CD4-positive, alpha-beta T cell treated with Interleukin-15 for 4 hours (primary cell): ENCODE data around the gene MAN1A2.
"Not testable (repeated sequence)": the region's sequence is repeated elsewhere in the genome, so short reads cannot be mapped to it uniquely, and the experiment has no call there.

Experiments used
- DNase-seq: peaks from one replicate; pipeline ENCODE4 v3.0.0-alpha.2; 2020; ENCODE audit warnings: low spot score

Gene MAN1A2

DNA sequence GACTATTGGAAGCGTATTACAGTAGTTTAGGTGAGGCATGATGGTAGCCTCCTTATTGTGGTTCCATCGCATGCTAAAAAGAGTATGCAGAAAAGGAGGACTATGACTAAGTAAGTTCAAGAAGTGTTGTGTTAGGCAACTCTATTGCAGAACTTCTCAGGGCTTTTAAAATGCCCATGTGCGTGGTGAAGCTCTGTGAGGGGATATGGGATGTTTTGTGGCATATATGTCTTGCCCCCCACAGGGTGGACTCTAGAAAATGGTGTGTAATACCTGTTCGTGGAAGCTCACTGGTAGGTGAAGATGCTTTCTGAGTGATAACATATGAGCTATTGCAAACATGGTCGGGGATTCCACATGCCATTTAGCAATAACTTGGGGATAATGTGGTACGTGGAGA, 31.7 kb downstream of the MAN1A2 start:
- DNase-seq = no peak

DNA sequence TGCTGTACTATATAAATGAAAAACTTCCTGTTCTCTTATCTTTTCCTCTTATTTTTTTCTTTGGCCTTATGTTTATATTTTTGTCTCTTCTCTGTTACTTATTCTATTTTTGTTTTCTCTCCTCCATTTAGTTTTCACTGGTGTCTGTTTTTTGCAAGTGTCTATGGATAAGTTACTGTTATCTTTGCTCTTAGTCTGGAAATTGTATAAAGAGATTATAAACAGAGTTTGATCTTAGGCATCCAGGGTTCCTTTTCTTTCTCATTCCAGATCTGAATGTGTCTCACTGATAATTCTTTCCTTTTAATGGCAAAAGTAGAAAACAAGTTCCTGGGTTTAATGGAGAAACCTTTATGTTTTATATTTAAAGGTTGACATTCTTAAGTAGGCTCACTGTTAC, 34.5 kb downstream of the MAN1A2 start:
- DNase-seq = no peak

DNA sequence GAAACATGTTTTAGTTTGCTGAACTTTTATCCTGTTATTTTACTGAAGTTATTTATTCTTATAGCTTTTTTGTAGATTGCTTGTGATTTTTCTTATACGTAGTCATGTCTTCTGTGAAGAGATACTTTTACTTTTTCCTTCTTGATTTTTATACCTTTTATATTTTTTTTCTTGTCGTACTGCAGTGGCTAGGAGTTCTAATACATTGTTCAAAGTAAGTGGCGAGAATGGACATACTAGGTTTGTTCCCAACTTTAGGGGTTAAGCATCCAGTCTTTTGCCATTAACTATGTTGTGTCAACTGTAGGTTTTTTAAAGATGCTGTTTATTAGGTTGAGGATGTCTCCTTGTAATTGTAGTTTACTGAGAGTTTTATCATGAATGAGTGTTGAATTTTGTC, 36.3 kb downstream of the MAN1A2 start:
- DNase-seq = no peak

DNA sequence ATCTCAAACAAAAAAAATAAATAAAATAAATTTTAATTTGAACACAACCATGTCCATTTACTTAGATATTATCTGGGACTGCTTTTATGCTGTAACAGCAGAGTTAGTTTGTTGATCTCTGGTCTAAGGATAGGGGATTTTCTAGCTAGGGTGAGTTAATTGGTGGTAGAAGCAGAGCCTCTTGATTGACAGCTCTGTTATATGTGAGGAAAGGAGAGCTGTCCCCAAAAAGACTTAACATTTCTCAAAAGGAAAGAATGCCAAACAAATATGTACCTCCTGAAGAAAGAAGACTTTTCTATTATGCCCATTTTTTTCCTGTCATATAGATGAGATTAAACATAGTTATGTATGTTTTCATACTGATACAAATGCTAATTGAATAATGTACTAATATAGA, 37.8 kb downstream of the MAN1A2 start:
- no peak for DNase-seq

DNA sequence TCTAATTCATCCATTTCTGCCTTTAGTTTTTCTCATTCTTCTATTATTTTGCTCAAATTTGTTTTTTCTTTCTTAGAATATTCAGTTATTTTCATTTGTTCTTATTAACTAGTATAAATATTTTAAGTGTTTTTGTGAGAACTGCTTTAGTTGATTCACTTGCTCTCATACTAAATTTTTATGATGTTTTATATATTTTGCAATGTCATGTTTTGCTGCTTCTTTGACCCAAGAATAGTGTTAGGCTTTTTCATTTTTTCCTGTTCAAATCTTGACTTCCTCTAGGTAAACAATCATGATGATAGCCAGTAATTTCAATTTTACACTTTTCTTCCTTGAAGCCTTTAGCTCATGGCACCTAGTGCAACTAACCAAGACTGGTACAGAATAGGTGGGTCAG, 45.2 kb downstream of the MAN1A2 start:
- DNase-seq = no peak

DNA sequence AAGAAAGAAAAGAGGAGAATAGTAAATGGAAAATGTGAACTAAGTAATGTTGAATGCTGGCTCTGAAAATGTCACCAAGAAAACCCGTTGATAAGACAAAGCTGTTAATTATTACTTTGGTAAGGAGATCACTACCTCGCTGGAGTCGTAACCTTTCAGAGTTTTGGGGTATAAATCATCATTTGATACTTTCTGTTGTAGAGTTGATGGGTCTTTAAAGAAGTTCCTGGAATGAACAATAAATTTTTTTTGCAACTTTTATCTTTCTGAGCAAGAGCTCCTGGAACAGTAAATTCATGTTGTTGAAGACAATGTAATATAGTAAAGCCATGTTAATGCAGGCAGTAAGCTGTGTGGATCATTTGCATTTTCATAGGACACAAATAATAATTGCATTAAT, 46.2 kb downstream of the MAN1A2 start:
- no peak for DNase-seq

DNA sequence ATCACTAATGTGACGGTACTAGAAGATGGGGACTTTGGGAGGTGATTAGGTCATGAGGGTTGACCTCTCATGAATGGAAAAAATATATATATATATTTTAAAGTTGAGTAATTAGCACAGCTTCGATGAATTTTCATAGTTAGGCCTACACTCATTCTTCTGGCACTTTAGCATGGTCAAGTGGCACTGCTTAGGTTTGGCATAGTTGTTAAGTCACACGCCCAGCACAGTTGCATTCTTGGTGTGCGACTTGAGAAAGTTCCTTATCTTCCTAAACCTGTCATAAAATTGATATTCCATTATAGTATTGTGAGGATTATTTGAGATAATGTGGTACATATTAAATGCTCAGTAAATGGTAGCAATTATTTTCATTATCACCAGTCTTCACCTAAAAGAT, 47.7 kb downstream of the MAN1A2 start:
- no peak for DNase-seq

DNA sequence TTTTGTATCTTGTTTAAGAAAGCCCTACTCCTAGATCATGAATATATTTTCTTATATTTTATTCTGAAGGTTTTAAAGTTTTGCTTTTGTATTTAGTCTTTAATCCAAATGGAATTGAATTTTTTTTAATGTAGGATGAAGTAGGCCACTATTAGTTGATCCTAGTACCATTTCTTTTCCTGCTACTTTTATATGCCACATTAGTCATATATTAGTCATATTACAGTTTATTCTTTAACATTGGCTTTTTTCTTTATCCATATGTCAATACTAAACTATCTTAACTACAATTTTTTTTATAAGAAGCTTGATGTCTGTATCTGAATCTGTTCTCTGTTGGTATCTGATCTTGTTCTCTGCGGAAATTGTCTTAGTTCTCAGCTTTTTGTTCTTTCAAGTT, 48.8 kb downstream of the MAN1A2 start:
- DNase-seq = no peak

DNA sequence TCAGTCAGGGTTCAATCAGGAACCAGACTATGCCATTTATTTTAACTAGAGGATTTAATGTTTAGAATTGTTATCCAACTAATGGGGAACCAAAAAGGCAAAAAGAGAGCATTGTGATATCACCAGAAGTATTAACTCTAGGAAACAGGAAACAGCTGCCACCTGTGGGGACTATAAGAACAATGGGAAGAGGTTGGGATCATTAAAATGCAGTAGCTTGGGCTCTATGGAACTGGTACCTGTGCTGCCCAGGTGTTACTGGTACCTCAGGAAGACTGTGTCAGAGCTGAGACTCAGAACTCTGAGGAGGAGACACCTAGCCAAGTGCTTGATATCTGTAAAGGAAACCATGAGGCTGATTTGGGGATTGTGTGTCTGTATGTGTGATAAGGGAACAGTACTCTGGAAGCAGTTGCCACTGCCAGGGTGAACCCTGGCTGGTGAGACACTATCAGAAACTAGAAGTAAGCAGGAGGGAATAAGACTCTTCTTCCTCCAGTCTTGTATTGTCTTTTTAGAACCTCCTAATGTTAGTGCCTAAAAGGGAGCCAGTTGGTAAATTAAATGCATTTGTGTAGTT, 49.4 kb downstream of the MAN1A2 start:
- no peak for DNase-seq

DNA sequence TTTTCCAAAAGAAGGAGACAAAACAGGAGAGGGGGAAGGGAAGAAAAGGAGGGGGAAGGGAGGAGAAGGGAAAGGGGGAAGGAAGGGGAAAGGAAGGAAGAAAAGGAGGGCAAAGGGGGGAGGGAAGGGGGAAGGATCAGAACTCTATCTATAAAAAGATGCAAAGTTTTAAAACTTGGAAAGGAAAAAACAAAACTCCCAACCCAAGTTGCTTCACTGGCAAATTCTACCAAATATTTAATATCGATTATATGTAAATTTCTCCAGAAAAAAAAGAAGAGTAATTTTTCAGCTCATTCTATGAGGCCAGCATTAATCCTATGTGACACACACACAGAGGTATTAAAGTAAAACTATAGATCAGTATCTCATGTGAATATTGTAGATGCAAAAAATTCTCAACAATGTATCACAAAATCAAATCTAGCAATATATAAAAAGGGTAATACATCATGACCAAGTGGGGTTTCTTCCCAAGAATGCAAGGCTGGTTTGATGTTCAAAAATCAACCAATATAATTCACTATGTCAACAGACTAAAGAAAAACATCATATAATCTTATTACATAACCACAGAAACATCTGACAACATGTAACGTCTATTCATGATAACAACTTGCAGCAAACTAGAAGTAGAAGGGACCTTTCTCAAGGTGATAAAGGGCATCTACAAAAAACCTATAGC, 57.9 kb downstream of the MAN1A2 start:
- no peak for DNase-seq

DNA sequence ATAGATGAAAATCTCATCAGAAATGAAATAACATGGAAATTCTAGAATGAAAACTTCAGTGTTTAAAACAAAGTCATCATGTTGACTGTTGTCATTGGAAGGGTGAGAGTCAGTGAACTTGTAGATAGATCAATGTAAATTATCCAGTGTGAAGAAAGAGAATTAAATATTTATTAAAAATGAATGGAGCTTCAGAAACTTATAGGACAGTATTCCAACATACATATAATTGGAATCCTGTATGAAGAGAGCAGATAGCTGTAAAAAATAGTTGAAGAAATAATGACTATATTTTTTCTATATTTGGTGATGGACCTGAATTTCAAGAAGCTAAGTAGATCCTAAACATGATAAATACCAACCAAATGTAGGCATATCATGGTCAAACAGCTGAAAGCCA, 60.0 kb downstream of the MAN1A2 start:
- DNase-seq = no peak

DNA sequence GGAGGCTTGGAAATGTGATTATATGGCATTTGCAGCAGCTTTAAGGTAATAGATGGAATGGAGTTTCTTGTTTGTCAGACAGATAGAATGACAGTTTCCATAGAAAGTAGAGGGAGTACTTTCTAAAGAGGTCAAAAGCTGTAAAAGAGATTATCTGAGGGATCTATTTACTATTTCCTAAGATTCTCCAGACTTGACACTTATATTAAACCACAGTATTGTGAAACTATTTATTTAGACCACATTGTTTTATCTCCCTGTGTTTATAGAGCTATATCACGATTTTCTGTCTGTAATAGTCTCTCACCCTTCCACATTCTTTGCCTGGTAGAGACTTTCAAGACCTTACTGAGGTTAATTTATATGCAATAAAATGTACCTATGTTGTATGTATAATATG, 66.7 kb downstream of the MAN1A2 start:
- no peak for DNase-seq

DNA sequence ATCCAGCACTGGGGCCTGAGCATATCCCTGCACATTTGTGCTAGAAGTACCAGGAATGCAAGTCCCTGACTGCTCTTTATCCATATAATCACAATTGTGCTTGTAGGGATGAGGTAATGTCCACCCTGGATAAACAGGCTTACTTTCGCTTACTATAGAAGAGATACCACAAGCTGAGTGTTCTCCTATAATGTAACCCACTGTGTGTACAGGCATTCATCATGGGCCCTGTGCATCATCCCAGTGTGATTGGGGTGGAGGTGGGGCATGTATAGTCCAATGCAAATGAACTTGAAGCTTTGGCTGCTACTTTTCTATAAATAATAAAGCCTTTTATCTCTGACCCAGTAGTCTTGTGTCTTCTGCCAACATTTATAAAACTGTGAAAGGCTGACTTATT, 69.3 kb downstream of the MAN1A2 start:
- DNase-seq = no peak

DNA sequence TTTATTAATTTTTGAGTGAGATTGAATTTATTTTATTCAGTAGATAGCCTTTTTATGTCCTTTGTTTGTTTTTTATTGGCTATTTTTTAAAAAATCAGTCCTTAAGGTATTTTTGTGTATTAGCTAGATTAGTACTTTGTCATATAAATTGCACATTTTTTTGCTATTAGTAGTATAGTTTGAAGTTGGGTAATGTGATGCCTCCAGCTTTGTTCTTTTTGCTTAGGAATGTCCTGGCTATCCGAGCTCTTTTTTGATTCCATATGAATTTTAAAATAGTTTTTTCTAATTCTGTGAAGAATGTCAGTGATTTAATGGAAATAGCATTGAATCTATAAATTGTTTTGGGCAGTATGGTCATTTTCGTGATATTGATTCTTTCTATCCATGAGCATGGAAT, 80.4 kb downstream of the MAN1A2 start:
- DNase-seq = no peak

DNA sequence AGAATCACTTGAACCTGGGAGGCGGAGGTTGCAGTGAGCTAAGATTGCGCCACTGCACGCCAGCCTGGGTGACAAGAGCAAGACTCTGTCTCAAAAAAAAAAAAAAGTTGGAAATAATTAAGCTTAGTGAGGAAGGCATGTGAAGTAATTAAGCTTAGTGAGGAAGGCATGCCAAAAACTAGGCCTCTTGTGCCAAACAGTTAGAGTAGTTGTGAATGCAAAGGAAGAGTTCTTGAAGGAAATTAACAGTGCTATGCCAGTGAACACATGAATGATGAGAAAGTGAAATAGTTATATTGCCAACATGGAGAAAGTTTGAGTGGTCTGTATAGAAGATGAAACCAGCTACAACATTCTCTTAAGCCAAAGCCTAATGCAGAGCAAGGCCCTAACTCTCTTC, 85.0 kb downstream of the MAN1A2 start:
- no peak for DNase-seq

DNA sequence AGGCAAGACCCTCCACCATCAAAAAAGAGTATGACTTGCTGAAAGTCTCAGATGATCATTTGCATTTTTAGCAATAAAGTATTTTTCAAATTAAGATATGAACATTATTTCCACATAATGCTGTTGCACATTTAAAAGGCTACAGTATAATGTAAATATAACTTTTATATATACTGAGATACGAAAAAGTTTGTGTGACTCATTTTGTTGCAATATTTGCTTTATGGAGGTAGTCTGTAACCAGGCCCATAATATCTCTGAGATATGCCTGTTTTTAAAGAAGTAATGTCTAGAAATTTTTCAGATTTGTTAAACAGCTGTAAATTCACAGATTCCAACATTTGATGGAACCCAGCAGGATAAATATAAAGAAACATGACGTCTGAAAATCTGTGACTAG, 86.7 kb downstream of the MAN1A2 start:
- DNase-seq = no peak

DNA sequence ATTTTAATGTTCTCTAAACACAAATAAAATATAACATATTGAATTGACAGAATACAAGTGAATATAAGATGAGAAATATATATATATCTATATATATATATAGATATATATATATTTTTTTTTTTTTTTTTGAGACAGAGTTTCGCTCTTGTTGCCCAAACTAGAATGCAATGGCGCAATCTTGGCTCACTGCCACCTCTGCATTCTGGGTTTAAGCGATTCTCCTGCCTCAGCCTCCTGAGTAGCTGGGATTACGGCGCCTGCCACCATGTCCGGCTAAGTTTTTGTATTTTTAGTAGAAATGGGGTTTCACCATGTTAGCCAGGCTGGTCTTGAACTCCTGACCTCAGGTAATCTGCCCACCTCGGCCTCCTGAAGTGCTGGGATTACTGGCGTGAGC, 91.2 kb downstream of the MAN1A2 start:
- not testable (repeated sequence) for DNase-seq

DNA sequence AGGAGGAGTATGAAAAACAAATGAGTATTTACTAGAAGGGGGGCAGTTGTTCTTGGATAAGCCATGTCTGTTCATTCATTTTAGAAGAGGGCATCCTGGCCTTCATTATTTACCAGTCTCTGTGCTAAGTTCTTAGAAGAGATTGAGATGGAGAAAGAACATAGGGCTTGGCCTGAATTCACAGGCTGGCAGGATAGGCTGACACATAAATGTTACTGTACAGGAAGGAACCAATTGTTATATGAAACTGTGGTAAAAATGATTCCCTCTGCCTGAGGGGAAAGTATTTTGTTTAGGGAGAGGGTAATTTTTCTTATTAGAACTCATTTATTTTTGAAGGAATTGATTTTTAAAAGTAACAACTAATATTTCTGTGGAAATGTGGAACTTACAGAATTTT, 99.5 kb downstream of the MAN1A2 start:
- no peak for DNase-seq

DNA sequence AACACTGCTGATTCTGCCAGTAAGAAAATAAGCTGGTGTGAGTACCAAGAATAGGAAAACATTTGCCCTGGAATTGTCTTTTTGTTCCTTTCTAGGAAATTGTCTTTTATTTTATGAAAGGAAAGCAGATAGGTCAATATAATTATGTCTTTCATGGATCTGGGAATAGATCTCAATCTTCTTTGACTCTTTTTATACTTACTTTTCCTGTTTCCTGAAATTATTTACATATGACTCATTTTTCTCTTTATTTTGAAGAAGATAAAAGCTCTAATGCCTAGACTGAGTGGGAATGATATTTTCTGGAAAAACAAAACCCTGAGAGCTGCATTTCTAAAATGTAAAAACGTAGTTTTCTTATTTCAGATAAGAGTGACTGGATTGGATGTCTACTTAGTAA, 100.1 kb downstream of the MAN1A2 start:
- no peak for DNase-seq

DNA sequence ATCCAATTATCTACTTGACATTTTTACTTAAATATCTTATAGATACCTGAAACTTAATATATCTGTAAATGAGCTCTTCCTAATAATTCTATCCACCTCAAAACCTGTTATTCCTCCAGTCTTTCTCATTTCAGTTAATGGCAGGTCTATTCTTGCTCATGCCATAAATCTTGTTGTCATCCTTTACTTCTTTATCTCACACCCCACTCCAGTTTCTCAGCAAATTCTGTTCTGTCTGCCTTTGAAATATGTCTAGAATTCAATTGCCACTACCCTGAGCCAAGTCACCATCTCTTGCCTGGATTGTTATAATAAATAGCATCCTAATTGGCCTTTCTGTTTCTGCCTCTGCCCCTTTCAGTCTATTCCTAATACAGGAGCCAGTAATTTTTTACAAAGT, 105.8 kb downstream of the MAN1A2 start:
- no peak for DNase-seq

DNA sequence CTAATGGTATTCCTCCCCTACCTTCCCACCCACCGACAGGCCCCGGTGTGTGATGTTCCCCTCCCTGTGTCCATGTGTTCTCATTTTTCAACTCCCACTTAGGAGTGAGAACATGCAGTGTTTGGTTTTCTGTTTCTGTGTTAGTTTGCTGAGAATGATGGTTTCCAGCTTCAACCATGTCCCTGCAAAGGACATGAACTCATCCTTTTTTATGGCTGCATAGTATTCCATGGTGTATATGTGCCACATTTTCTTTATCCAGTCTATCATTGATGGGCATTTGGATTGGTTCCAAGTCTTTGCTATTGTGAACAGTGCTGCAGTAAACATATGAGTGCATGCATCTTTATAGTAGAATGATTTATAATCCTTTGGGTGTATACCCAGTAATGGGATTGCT, 108.2 kb downstream of the MAN1A2 start:
- not testable (repeated sequence) for DNase-seq

DNA sequence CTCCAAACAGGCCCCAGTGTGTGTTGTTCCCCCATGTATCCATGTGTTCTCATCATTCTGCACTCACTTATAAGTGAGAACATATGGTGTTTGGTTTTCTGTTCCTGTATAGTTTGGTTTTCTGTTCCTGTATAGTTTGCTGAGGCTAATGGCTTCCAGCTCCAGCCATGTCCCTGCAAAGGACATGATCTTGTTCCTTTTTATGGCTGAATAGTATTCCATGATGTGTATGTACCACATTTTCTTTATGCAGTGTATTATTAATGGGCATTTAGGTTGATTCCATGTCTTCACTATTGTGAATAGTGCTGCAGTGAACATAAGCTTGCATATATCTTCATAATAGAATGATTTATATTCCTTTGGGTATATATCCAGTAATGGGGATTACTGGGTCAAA, 111.8 kb downstream of the MAN1A2 start:
- no peak for DNase-seq

DNA sequence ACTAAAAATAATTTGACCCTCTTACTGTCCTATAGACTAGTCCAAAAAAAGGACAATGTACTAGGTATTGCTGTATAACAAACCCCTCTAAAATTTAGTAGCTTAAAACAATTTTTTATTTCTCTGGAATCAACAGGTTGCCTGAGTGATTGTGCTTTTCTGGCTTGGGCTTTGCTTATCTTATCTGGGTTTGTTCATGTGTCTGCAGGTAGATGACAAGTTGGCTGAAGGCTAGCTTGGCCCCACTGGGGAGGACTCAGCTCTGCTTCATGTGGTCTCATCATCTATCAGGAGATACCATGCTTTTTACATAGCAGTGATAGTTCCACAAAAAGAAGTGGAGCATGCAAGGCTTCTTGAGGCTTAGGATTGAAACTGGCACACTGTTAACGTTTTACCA, 114.2 kb downstream of the MAN1A2 start:
- no peak for DNase-seq

DNA sequence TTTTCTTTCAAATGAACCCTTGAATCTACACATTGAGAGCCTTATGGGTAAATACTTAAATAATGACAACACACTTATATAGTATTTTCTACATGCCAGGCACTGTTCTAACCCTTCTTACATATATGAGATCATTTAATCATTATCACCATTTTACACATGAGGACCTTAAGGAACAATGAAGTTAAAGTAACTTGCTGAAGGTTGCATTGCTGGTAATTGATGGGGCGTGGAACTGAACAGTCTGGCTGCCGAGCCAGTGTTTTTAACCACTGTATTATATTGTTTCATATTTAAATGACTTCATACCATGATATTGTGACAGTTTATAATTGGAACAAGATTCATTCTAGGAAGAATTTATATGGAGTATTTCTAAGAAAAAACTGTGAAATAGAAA, 126.7 kb downstream of the MAN1A2 start:
- no peak for DNase-seq
